ENCODE data around the gene LIN9.
A peak's percentile ranks its signal among the peaks of the same experiment; 100 is the strongest.

LIN9 gene

DNA sequence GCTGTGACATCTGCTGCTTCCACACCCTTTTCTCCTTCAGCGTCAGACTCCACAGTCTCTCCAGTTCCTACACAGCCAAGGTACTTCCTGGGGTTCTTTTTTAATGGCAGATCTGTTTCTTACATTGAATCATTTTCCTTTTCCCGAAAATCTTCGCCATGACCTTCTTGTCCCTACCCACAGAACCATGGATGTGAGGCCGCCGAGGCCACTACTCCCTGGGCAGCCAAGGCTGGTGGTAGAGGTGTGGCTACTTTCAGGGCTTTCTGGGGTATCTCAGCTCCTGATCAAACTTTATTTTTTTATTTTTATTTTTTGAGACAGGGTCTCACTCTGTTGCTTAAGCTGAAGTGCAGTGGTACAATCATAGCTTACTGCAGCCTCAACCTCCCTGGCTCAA lies 9.5 kb upstream of the LIN9 start:
- DNase-seq (ENCODE audit: low read depth): no peak

DNA sequence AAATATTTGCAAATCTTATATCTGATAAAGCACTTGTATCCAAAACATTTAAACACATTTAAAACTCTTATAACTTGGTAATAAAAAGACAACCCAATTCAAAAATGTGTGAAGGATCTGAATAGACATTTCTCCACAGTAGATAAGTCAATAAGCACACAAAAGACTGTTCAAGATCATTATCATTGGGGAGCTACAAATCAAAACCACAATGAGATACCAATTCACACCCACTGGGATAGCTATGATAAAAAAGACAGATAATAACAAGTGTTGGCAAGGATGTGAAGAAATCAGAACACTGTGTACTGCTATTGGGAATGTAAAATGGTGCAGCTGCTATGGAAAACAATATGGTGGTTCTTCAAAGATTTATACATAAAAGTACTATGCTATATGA lies 5.1 kb upstream of the LIN9 start:
- no peak for DNase-seq (ENCODE audit: low read depth)

DNA sequence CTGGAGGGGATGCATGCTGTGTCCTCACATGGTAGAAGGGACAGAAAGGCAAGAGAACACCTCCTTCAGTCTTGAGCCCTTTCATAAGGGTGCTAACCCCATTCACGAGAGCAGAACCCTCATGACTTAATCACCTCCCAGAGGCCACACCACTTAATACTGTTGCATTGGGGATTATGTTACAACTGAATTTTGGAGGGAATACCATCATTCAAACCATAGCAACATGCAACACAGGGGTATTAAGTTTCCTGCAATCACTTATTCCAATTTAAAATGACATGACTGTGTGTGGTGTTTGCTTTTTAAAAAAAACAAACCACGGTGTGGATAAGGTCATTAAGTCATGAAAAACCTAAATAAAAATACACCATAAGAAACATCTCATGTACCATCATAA lies 3.1 kb upstream of the LIN9 start:
- DNase-seq (ENCODE audit: low read depth): no peak

DNA sequence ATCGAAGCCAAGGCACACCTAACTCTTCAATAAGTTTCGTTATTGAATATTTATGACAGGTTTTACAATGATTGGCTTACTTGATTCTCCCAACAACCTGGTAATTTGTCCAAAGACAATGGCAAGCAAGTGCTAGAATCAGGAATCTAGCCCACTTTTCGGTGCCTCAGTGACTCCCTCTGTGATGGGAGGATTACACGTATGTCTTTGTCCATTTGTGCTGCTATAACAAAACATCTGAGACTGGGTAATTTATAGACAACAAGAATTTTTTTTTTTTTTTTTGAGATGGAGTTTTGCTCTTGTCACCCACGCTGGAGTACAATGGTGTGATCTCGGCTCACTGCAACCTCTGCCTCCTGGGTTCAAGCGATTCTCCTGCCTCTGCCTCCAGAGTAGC lies 2.4 kb upstream of the LIN9 start:
- DNase-seq (ENCODE audit: low read depth): no peak

DNA sequence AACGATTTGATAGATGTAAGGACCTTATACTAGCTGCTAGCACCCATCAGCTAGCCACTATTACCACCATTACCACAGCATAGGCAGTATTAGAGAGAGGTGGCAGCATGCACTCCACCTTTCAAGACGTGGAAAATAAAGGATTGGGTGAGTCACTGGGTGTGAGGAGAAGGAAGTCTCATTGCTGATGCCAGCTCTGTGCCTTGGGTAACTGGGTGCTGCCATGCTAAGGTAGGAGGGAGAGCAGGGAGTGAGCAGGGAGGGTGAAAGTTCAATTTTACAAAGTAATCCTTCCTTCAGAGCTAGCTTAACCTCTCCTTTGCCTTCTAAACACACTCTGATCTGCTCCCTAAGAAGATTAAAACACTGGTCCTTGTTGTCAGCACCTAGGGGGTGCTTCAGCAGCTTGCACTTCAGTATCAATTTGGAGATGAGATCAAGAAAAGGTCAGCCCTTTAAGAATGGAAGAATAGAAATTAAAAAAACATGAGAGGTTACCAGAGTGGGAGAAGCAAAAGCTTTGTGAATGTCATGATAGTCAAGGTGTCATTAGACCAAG lies 1.8 kb upstream of the LIN9 start:
- DNase-seq (ENCODE audit: low read depth): peak; percentile 32

DNA sequence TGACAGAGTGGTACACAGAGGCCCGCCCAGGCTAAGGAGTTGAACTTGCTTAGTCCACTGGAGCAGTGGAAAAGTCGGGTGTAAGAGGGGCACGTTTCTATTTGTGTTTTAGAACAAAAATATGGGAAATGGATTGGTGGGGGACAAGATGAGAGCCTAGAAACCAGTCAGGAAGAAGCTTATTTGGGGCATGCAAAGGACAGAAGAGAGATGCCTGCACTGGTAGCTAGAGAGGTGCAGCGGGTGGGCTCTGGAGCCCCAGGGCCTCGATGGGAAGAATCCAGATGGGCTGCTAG lies 1.2 kb upstream of the LIN9 start:
- DNase-seq (ENCODE audit: low read depth): peak; percentile 15

DNA sequence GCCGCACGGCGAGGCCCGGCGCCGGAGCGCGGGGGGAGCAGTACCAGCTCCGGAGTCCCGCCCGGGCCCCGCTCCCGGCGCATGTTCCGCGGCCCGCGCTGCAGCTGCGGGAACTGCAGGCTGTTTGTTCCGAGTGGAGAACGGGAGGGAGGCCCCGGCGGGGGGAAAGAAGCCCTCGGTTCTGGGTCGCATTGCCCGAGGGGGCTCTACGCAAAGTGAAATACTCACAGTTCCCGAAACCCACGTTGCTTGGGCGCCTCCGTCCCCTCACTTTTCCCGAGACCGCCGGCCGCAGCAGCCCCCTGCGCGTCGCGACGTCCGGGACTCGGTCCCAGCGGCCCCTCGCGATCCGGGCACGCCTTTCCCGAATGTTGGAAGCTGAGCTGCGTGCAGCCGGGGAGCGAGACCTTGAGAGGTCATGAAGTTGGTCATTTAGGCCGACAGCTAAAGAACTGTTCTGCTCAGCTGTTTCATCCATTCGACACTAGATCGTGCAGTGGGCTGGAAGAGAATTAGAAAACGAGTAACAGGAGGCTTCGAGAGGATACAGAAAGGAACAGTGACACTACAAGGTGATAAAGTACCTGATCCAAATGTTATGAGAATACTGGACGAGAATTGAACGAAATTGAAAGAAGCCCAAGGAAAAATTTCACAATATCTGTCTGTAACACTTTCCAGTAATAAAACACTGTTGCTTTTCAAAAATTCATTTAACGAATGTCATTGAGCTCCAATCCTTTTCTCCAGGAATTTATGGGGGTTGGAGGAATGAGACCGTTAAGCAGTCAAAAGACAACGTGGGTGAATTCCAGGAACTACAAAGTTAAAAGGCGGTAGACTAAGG lies 657 bp upstream of the LIN9 start:
- peak; percentile 60 for DNase-seq (ENCODE audit: low read depth)

DNA sequence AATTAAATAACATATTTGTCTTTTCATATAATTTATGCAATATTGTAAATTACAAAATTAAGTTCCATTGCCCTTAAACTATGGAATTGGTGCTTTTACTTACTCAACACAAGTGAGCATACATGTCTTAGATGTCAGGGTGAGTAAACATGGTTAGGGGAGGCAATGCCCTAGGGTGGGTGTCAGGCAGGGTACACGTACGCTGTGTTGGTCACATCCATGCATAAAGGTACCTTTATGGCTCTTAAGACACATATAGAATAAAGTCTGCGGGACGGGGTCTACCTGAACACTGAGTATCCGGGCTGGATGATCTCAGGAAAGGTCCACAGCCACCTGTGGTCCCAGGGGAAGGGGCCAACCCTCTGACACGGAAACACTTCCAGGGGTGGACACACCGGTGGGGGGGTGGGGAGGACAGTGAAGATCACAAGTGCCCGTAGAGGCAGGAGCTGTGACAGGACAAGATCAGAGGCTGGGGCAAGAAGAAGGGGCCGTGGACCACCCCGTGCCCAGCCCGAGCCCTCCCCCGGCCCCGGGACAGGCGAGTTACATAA lies 720 bp downstream of the LIN9 start:
- DNase-seq (ENCODE audit: low read depth): no peak

DNA sequence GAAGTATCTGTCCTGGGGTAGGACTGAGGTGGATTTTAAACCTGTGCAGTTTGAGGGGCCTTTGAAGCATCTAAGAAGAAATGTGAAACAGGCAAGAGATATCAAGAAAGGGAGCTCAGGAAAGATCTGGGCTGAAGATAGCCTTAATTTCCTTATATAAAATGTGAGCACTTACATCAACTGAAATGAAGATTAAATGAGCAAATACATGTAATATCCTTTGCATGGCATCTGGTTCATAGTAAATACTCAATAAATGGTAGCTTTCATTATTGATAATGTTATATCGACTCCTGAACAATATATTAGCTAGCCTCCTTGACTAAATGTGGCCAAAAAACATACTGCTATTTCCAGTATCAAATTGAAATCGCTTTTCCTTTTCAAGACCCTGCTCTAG lies 2.5 kb downstream of the LIN9 start:
- no peak for DNase-seq (ENCODE audit: low read depth)

DNA sequence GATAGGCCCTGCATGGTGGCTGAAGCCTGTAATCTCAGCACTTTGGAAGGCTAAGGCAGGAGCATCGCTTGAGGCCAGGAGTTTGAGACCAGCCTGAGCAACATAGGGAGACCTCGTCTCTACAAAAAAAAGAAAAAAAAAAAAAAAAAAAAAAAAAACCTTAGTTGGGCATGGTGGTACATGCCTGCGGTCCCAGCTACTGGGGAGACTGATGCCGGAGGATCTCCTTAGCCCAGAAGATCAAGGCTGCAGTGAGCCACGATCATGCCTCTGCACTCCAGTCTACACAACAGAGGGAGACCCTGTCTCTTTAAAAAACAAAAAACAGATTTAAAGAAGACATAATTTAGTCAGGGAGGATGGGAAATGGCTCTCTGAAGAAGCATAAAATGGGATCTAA lies 3.8 kb downstream of the LIN9 start:
- DNase-seq (ENCODE audit: low read depth): no peak

DNA sequence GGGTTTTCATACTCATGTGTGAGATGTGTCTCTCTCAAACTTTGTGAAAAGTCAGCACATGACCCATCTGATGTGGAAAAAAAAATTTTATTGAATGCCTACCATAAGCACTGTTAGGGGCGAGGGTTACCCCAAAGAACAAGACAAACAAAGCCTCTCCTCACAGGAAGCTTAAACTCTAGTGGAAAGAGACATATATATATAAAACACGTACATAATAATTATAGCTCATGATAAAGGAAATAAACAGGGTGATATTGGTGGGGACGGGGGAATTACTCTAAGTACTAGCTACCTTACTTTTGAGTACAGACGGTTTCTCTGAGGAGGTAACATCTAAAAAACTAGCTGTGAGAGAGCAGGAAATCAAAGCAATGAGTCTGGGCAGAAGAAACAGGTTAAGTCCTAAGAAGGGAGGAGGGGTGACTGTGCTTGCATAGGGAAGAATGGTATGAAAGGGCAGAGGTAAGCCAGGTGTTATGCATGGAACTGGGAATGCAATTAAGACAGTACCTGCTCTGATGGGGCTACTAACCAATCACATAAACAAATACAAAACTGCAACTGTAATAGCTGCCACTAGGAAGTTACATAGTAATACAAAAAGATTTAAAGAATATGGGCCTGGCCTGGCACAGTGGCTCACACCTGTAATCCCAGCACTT lies 4.5 kb downstream of the LIN9 start:
- DNase-seq (ENCODE audit: low read depth): no peak

DNA sequence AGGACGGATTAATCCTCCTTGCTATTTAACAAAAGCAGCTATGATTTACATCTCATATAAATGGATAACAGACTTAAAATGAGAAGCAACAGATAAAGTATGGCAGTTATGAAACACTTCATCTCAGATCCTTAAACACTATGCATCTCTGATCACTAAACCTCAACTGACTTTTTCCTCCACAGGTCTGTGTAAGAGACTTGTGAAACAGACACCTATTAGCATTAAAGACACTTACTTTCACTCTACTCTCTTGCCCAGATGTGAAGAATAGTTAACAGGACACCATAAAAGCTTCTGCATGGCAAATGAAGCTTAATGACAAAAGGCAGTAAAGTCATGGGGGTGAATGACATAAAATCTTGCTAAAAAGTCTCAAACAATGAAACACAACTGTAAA lies 6.2 kb downstream of the LIN9 start:
- no peak for DNase-seq (ENCODE audit: low read depth)

DNA sequence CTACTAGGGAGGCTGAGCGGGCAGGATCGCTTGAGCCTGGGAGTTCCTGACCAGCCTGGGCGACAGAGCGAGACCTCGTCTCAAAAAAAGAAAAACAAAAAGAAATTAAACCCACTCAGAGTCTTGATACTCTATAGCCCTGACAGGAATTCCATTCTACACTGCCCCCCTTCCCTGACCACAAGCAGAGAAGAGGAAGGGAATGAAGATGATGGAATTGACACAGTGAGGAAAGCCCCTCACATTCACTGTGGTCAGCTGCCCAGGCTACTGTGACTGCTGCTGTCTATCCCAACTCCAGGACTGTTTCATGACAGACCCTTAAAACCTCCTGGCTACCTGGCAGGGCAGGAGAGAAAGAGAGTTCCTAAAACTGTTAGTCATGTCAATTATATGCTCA lies 12.1 kb downstream of the LIN9 start:
- DNase-seq (ENCODE audit: low read depth): no peak

DNA sequence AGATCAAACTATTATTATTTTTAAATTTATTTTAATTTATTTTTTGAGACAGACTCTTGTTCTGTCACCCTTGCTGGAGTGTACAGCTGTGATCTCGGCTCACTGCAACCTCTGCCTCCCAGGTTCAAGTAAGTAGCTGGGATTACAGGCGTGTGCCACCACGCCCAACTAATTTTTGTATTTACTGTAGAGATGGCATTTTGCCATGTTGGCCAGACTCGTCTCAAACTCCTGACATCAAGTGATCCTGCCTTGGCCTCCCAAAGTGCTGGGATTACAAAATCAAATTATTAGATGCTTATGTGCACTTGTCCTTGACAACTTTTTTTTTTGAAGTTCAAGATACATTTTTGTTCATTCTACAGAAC lies 15.4 kb downstream of the LIN9 start:
- DNase-seq (ENCODE audit: low read depth): no peak

DNA sequence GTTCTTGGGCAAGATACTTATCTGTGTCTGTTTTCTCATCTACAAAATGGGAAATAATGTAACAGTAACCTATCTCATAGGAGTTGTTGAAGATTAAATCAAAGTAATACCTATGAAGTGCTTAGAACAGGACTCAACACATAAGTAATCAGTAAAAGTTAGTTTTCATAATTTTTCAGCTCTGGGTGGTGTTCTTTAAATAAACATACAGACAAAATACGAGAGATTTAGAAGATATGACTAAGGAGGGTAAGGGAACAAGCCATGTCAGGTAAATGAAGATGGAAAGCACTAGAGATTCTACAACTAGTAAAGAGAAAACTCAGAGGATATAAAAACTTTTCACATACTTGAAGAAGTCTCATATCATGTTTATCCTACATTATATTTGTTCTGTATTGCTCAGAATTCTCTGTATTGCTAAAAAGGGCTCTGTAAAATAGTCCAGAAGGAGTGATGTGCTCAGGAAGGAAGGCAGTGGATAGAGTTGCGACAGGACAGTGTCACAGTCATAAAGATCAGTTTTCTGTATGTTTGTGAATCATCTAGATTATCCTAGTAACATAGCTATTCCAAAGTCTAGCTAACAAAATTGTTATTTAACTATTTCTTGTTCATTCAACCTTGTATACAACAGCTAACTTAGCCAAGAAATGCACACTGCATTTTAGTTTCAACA lies 16.0 kb downstream of the LIN9 start:
- no peak for DNase-seq (ENCODE audit: low read depth)

DNA sequence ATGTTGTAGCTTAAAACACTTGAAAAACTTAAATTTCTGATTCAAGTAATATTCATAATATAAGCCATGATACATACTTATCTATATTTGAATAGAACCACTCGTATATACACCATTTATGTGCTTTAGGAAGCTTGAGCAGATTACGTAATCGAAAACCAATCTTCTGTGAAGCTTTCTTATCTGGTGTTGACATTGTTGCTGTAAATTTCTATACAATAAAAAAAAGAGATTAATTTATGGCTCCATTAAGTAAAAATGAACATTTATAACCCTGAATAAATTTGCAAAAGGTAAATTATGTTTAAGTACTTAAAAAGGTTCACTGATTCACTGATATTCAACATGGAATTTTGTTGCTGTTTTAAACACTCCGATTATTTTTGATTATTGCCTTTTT lies 21.4 kb downstream of the LIN9 start:
- DNase-seq (ENCODE audit: low read depth): no peak

DNA sequence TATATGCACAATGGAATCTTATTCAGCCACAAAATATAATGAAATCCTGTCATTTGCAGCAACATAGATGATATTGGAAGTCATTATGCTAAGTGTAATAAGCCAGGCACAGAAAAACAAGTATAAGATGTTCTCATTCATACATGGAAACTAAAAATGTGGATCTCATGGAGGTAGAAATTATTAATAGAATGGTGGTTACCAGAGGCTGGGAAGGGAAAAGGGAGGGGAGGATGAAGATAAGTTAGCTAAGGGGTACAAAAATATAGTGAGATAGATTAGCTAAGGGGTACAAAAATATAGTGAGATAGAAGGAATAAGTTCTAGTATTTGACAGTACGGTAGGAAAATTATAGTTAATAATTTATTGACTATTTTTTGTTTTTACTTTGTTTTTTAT lies 27.9 kb downstream of the LIN9 start:
- DNase-seq (ENCODE audit: low read depth): no peak

DNA sequence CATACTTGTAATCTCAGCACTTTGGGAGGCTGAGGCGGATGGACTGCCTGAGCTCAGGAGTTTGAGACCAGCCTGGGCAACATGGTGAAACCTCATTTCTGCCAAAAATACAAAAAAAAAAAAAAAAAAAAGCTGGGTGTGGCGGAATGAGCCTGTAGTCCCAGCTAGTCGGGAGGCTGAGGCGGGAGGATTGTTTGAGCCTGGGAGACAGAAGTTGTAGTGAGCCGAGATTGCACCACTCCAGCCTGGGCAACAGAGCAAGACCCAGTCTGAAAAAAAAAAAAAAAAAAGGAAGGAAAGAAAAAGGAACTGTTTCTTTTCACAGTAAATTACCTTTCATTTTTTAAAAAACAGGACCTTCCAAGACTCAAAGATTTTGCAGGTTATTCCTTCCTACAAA lies 29.5 kb downstream of the LIN9 start:
- DNase-seq (ENCODE audit: low read depth): no peak

DNA sequence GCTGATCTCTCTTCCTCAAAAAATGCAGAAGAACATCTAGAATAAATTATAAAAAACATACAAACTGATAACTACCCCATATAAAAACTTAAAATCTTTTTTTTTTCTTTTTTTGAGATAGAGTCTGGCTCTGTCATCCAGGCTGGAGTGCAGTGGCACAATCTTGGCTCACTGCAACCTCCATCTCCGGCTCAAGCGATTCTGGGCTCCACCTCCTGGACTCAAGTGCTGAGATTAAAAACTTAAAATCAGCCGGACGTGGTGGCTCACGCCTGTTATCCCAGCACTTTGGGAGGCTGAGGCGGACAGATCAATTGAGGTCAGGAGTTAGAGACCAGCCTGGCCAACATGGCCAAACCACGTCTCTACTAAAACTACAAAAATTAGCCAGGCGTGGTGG lies 31.1 kb downstream of the LIN9 start:
- DNase-seq (ENCODE audit: low read depth): no peak

DNA sequence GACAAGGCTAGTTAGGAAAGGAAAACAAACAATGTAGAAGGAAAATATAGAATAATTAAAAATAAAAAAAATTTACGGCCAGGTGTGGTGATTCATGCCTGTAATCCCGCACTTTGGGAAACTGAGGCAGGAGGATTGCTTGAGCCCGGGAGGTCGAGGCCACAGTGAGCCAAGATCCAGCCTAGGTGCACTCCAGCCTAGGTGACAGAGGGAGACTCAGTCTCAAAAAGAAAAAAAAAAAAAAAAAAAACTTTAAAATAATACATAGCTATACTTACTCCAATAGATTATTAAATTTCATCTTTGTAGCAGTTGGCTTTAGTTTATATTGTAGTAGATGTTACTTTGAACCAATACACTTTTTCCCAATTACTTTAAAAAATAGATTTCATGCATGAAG lies 32.0 kb downstream of the LIN9 start:
- no peak for DNase-seq (ENCODE audit: low read depth)

DNA sequence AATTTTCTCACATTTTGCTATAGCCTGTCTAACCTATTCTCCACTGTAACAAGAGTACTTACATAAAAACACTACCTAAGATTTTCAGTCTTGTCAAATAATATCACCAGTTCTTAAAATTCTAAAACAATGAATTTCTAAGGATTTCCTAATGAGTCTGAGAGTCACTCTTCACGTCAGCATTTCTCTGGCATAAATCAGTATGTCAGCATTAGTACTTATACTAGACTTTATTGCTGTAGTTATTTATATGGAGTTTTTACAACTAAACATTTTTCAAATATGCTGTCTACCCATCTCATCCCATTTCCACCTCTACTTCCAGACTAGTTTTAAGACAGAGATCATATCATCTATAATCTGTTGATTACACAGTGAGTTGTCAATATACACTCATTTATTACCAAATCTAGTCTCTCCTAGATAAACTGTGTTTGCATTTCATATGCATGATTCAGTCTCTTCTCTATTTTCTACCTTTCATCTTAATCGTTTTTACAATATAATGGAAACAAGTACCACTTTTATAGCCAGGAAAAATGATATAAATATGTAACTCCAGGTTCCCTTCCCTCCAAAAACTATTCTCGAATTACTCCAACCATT lies 32.8 kb downstream of the LIN9 start:
- no peak for DNase-seq (ENCODE audit: low read depth)

DNA sequence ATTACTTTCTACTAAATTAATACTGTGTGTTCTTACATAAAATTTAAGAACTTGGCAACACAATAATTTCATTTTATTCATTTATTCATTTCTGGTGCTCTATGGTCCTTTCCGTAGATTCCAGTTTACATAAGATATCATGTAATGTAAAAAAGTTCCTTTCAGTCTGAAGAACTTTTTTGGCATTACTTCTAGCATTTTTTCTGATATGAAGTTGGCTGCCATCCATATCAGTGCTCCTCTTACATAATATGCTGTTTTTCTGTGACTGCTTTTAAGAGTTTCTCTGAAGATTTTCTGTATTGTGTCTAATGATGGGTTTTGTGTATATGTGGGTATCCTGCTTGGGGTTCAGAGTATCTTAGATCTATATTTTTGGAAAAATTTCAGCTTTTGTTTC lies 34.8 kb downstream of the LIN9 start:
- DNase-seq (ENCODE audit: low read depth): no peak

Data from ELR (cell line).